Erythroblast (primary cell): Measurements from ENCODE around the gene MSX2.

Experiments used
- GATA1 ChIP-seq: IDR thresholded peaks from 2 replicates; pipeline ENCODE4 v1.6.1; 2011; ENCODE audit warnings: low read depth, mild to moderate bottlenecking, control low read depth, low read length, moderate library complexity
- POLR2A ChIP-seq: IDR thresholded peaks from 2 replicates; pipeline ENCODE4 v1.6.1; 2011; ENCODE audit warnings: mild to moderate bottlenecking, low read length

GRCh38 chr5:174767670-174768069 lies 43.3 kb downstream of the MSX2 start:
- TF ChIP-seq GATA1 (no peak), POLR2A (no peak)
